NCI-H1417 treated with DMSO at 0.1 percent for 48 hours (cell line): ENCODE measurements around the gene PRKAG2.
"Not testable (repeated sequence)": the region's sequence is repeated elsewhere in the genome, so short reads cannot be mapped to it uniquely, and the experiment has no call there.

ENCODE experiments used
- DNase-seq: peaks from one replicate; lab custom pipeline; 2025; lab: John Stamatoyannopoulos, UW

PRKAG2 gene

DNA sequence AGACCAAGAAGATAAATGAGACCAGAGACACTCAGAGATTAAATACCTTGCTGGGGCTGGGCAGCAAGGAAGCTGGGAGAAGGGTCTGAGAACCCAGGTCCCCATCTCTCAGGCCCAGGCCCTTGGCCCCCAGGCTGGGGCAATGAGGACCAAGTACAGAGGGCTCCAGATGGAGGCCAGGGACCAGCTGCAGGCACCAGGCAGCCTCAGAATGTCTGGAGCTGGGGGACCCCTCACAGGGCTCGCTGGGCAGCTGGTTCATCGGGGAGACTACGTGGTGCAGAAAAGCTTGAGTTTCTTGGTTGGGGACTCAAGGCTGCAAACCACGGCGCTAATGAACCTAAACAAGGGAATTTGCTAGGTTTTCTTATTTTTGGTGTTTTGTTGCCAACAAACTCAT lies 75.6 kb downstream of the PRKAG2 start:
- DNase-seq, result no peak

- no peak for DNase-seq
Observed at GRCh38 chr7:151800861-151801260, 76.1 kb downstream of the PRKAG2 start.

- no peak for DNase-seq
Observed at GRCh38 chr7:151800391-151800790, 76.5 kb downstream of the PRKAG2 start.

GRCh38 chr7:151799506-151799905 lies 77.4 kb downstream of the PRKAG2 start:
- DNase-seq, result no peak

DNA sequence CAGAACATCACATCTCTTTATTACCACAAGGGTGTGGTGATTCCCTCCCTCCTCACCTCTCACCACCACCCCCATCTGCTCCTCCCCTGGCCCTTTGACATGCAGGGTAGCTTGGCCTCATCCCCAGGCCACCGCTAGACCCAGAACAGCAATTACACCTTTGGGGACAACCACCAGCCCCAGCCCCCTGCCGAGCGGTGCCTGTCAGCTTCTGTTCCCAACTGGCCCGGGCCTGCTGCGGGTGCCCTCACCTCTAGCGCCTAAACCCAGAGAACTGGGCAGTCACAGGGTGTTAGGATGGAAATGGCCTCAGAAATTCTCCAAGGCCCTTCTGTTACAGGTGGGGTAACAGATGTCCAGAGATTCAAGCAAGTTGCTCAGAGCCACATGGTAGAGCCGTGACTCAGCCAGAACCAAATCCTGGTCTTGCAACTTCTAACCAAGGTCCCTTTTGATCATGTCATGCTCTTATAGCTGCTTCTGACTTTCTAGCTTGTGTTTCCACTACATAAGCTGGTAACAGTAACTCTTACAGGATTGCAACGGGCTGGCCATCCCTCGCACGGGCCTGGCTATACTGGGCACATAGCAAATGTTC lies 78.0 kb downstream of the PRKAG2 start:
- DNase-seq, result no peak

DNA sequence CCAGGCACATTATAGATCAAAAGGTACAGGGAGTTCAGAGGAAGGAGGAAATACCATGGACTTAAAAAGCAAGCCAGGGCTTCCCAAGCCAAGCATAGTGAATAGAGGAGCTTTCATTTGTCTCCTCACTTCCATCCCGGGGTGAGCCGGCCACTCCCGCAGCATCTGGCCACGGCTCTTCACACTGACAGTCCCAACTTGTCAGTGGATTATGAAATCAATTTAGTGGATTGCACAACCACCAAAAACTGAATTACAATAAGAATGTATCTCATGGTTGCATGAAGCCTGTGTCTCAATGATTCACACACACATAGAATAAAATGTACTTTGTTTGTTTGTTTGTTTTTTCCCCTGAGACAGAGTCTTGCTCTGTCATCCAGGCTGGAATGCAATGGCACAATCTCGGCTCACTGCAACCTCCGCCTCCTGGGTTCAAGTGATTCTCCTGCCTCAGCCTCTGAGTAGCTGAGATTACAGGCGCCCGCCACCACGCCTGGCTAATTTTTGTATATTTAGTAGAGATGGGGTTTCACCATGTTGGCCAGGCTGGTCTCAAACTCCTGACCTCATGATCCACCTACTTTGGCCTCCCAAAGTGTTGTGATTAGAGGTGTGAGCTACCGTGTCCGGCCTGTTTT lies 79.1 kb downstream of the PRKAG2 start:
- DNase-seq, result not testable (repeated sequence)

GRCh38 chr7:151796871-151797537 lies 79.9 kb downstream of the PRKAG2 start:
- DNase-seq, result no peak

DNA sequence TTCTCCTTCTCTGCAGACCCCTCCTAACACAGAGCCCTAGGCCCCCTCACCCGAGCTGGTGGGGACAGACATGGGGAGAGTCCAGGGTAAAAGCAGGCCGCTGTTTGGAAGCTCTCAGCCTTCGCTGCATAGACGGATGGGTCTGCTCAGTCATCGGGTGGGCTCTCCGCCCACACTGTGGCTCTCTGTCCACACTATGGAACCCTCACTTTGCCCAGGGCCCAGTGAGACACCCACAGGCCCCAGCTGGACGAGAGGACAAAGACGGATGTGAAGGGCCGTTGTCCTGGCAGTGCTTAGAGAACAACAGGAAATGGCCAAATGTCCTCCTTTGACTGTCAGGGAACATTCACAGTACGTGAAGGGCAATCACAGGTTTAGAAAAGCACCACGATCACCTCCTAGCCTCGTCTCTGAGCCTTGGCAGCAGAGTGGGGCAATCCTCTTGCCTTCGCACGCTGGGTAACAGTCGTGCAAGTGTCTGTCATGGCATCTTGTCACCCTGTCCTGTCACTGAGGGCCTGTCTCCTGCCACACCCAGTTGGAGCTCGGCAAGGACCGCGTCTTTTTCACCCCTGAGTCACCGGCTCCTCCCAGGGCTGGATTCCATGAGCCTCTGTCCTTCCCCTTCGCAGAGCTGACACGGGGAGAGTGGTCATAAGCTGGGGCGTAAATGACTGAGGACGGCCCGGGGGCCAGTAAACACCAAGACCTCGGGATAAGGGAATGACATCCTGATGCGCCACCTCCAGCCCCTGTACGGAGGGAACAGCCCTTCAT lies 80.6 kb downstream of the PRKAG2 start:
- DNase-seq, result no peak

GRCh38 chr7:151795168-151795811 lies 81.6 kb downstream of the PRKAG2 start:
- no peak for DNase-seq

DNA sequence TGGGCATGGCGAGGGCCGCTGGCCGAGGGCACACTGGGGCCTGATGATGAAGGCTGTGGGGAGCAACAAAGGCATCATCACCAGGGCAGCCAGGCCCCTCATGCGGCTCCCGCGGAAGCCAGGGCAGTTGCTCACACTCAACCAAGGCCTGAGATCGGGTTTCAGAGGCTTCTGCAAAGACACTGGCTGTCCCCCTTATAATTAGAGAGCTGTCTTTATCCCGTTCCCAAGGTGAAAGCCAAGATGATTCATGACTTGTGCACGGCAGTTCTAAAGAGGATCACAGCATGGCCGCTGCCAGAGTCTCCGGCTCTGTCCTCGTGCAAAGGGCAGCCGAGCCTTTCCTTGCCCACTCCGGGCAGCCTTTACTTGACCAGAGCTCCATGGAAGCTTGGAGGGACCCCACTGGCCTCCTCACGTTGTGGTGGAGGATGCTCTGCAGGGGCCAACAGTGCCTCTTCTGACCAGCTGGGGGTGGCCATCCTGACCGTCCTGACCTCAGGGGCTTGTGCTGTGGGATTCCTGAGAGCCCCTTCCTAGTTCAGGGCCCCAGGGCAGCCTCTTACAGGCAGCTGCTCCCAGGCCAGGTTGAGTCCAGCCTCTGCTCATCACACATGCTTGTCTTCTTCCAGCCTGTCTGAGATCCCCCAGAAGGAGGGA lies 82.3 kb downstream of the PRKAG2 start:
- no peak for DNase-seq

DNA sequence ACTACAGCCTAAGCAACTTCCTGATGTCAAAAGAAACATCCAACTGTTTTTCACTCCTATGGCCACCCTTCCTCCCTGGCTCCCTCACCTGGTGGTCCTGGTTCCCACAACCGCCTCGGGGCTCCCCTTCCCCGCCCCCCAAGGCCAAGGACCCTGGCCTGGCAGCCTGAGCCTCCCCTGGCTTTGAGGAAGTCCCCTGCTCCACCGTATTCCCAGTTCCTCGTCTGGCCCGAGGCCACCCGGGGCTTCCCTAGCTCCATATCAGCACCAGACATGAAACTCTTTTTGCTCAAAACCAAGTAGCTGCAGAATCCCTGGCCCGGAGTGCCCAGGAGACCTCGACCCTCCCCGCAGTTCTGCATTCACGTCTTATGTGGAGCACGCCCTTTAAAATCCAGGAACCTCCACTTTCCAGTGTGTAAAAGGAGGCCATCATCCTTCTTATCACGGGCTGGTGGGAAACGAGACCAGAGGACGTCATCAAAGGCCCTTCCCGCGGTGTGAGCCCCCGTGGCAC lies 82.9 kb downstream of the PRKAG2 start:
- DNase-seq, result no peak

- DNase-seq, result no peak
Observed at GRCh38 chr7:151793531-151793951, 83.4 kb downstream of the PRKAG2 start.

GRCh38 chr7:151792636-151793035 lies 84.3 kb downstream of the PRKAG2 start:
- no peak for DNase-seq

DNA sequence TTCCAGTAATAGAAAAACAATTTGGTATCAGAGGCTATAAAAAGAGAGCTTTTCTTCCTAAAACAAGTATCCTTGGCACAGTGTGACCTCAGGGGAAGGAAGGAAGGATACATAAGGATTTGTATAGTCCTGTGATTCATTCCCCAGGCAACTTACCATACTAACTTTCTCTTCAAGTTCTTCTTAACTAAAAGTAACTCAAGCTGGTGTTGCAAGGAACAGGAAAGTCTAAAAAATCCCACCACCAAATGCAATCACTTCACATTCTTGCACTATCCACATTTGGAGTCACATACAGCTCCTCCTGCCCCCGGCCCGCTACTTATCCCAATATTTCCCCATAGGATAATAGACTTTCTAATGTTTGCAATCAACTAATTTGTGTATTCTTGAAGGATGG lies 84.8 kb downstream of the PRKAG2 start:
- no peak for DNase-seq

GRCh38 chr7:151790830-151791620 lies 85.9 kb downstream of the PRKAG2 start:
- no peak for DNase-seq

DNA sequence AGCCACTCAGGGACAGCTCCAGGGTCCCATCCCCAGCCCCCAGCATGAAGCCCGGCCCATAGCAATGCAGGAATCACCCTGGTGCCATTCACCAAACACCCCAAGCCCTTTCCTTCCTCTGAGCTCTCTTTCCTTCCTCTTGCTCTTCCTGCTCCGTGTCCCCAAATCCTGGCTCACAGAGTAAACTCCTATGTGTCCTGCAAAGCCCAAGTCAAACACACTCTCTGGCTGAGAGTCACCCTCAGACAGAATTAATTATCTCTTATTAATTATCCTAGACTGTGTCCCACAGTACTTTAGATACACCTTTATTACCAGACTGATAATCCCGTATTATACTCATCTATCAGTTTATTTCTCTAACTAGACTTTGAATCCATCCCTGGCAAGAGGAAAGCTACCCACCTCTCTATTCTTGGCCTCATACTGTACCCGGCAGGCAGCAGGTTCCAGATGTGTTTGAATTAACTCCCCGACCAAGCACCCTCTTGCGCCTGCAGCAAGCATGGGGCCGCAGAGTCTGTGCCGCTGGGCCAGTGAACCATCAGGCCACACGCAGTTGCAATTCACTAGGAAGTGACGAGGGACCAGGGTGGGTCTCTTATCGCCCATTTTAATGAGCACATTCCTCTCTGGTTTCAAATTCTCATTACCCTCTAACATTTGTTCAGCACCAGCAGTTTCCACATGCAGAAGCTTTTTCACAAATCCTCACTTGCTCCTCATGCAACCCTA lies 86.7 kb downstream of the PRKAG2 start:
- no peak for DNase-seq

DNA sequence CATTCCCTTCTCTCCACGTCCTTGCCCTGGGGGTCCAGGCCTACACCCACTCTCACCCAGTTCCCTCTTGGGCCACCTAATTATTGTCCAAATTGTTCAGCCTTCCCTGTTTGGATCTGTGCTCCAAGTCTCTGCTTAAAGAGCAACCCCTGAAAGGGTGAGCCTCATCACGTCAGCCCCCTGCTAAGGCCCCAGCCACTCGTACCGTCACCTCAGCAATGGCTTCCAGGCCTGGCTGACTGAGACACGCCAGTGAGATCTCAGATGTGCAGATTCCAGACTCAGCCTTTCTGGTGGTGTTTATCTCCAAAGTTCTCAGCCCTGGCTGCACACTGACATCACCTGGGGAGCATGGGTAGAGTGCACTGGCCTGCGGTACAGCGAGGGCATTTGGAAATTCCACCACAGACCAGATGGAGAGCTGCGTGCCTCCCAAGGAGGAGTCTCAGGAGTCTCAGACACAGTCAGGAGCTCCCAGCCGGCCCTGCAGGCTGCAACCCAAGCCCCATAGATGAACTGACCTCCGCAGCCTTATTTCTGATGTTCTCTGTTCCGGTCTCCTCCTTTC lies 87.5 kb downstream of the PRKAG2 start:
- no peak for DNase-seq

DNA sequence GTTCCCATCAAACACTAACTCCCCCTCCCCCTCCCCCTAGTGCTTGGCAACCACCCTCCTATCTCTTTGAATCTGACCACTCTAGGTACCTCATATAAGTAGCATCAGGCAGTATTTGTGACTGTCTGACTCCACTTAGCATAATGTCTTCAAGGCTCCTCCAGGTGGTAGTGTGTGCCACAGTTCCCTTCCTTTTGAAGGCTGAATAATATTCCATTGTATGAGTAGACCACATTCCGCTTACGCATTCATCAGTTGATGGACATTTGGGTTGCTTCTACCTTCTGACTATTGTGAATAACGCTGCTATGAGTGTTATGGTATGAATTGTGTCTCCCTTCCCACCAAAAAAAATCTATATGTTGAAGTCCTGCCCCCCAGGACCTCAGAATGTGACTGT lies 89.6 kb downstream of the PRKAG2 start:
- DNase-seq, result no peak

DNA sequence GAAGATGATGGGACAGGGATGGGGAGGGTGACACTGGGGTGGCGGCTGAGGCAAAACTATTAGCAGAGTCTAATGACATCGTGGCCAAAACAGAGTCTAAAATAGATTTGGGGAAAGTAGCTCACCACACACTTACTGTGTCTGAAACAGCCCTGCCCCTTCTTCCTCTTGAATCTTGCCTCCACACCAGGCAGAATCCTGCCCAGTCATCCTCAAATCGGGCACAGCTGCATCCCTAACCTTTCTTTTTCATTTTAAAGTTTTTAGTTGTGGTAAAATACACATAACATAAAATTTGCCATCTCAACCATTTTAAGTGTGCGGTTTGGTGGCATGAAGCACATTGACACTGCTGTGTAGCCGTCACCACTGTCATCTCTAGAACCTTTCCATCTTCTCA lies 90.0 kb downstream of the PRKAG2 start:
- DNase-seq, result no peak

GRCh38 chr7:151786241-151786640 lies 90.7 kb downstream of the PRKAG2 start:
- DNase-seq, result no peak
